Measurements from ENCODE around the gene RCAN2. TPM values are rescaled to one million over a fixed set of nuclear protein-coding genes. Genes with fewer than 3 reads are reported as not detected.

RCAN2 gene
- total and polyA plus RNA-seq, 12 donors: 2.3 to 14.4 (median 6.5) TPM

GRCh38 chr6:46312654-46313053 lies 178.6 kb downstream of the RCAN2 start:
- Histone ChIP-seq H3K27ac (no peak overlapping the region), H3K4me3 (no peak overlapping the region), H3K9me3 (replicated peaks in 1 of 3) (no peaks in the 10 kb centered on the region), H3K4me1 (replicated peaks in 1 of 2) (no peaks in the 10 kb centered on the region), H3K27me3 (no peaks in the 10 kb centered on the region), H3K36me3 (replicated peaks in 1 of 2) (no peaks in the 10 kb centered on the region)
- DNase-seq: peak in 1 of 7 donors; percentile 34
- intact Hi-C loops (cut with DNase I): loop anchor here in 1 of 2 donors (10.0 kb wide), 1 partner anchor 92 kb away; no protein-coding TSS in a partner anchor
- no peak for TF ChIP-seq CTCF (IDR thresholded peaks at IDR 0.05)
- no peak for TF ChIP-seq POLR2A (IDR thresholded peaks at IDR 0.05)
- WGBS, 4 donors: 76 to 98% (median 89%) methylated on average over 3 of the region's 3 CpGs

GRCh38 chr6:46310196-46310595 lies 181.1 kb downstream of the RCAN2 start:
- no peaks in the 10 kb centered on the region for H3K9me3 ChIP-seq (replicated peaks in 1 of 3)
- no peak overlapping the region for H3K27ac ChIP-seq
- H3K27me3 ChIP-seq: no peaks in the 10 kb centered on the region
- TF ChIP-seq CTCF (IDR thresholded peaks at IDR 0.05) (no peak), POLR2A (IDR thresholded peaks at IDR 0.05) (no peak)
- H3K4me1 ChIP-seq (replicated peaks in 1 of 2): no peaks in the 10 kb centered on the region
- intact Hi-C loops (cut with DNase I): loop anchor here in 1 of 2 donors (10.0 kb wide), 1 partner anchor 95 kb away; no protein-coding TSS in a partner anchor
- H3K4me3 ChIP-seq: no peak overlapping the region
- WGBS, 4 donors: 63 to 89% (median 82%) methylated on average over 1 of the region's 1 CpG
- H3K36me3 ChIP-seq (replicated peaks in 1 of 2): no peaks in the 10 kb centered on the region
- DNase-seq: no peak

GRCh38 chr6:46306431-46306830 lies 184.8 kb downstream of the RCAN2 start:
- Histone ChIP-seq H3K27me3 (no peaks in the 10 kb centered on the region), H3K27ac (no peak overlapping the region), H3K36me3 (replicated peaks in 1 of 2) (no peaks in the 10 kb centered on the region), H3K4me3 (no peak overlapping the region), H3K9me3 (replicated peaks in 1 of 3) (no peaks in the 10 kb centered on the region), H3K4me1 (replicated peaks in 1 of 2) (no peaks in the 10 kb centered on the region)
- WGBS, 4 donors: 60 to 76% (median 69%) methylated on average over 2 of the region's 2 CpGs
- intact Hi-C loops (cut with DNase I): no loop called here
- TF ChIP-seq POLR2A (IDR thresholded peaks at IDR 0.05): no peak
- TF ChIP-seq CTCF (IDR thresholded peaks at IDR 0.05): no peak
- no peak for DNase-seq

- H3K4me3 ChIP-seq: no peak overlapping the region
- WGBS, 4 donors: 84 to 98% (median 92%) methylated on average over 3 of the region's 3 CpGs
- no peaks in the 10 kb centered on the region for H3K9me3 ChIP-seq (replicated peaks in 1 of 3)
- no peaks in the 10 kb centered on the region for H3K4me1 ChIP-seq (replicated peaks in 1 of 2)
- no peaks in the 10 kb centered on the region for H3K27me3 ChIP-seq
- DNase-seq: no peak
- no peaks in the 10 kb centered on the region for H3K36me3 ChIP-seq (replicated peaks in 1 of 2)
- H3K27ac ChIP-seq: no peak overlapping the region
- intact Hi-C loops (cut with DNase I): no loop called here
- TF ChIP-seq POLR2A (IDR thresholded peaks at IDR 0.05) (no peak), CTCF (IDR thresholded peaks at IDR 0.05) (no peak)
Observed at GRCh38 chr6:46305833-46306232, 185.4 kb downstream of the RCAN2 start.

Measured in adrenal gland (tissue), 12 donors.